MV-4-11 (cell line): Measurements from ENCODE around the gene ABTB2.

Experiments used
- DNase-seq: peaks from one replicate; lab custom pipeline; 2025; lab: John Stamatoyannopoulos, UW

Gene ABTB2

DNA sequence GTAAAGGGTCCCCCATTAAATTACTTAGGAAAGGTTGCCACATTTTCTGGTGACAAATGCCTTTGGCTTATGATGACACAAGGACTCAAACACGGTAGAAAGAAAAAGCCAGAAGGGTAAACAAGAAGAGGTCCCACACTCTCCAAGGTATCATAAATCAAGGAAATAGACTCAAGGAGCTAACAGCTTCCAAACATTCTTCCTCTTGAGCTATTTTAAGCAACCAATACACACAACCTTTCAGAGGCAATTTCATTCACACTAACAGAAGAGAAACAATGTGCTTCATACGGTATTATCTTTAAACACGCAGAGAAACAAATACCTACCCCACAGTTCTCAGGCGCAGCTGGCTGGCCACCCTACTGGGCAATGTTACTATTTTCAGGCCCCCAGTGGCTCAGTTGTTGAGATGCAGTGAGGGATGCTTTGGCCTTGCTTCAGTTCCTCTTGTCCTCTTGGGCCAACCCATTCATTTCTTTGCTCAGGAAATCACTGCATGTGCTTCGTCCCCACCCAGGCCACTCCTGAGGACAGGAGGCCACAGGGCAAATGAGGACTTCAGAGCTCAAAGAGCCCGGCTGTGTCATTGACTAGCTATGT lies 15.8 kb downstream of the ABTB2 start:
- DNase-seq: no peak

DNA sequence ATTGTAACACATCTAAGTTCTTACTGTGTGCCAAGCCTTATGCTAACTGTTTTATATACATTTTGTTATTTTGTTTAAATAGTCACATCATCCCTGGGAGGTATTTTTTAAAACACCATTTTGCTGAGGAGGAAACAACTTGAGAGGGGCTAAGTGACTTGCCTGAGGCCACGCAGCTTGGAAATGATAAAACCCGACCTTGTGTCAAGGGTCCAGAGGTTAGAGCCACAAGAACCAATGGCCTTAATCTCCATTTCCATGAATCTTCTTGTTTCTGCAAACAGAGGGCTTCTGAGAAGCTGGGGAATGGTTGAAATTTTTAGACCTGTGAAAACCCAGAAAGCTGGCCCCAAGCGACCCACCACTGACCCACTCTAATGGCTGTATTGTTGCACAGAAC lies 16.7 kb downstream of the ABTB2 start:
- no peak for DNase-seq

DNA sequence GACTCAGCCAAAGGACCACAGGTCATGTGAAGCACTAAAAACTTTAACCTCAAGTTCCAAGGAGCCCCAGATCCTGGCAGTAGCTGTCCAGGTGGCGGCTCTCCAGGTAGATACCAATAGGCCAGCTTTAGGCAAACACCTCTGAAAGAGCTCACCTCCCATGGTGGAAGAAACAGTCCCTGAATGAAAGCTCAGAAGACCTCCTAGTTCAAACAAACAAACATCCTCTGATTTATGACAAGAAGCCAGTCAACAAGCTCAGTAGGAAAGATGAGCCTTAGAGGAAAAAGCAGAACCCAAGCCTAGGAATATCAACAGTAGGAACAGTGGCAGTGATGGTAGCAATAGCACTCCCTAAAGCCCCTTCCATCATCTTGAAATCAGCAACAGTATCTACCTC lies 17.2 kb downstream of the ABTB2 start:
- DNase-seq: no peak

DNA sequence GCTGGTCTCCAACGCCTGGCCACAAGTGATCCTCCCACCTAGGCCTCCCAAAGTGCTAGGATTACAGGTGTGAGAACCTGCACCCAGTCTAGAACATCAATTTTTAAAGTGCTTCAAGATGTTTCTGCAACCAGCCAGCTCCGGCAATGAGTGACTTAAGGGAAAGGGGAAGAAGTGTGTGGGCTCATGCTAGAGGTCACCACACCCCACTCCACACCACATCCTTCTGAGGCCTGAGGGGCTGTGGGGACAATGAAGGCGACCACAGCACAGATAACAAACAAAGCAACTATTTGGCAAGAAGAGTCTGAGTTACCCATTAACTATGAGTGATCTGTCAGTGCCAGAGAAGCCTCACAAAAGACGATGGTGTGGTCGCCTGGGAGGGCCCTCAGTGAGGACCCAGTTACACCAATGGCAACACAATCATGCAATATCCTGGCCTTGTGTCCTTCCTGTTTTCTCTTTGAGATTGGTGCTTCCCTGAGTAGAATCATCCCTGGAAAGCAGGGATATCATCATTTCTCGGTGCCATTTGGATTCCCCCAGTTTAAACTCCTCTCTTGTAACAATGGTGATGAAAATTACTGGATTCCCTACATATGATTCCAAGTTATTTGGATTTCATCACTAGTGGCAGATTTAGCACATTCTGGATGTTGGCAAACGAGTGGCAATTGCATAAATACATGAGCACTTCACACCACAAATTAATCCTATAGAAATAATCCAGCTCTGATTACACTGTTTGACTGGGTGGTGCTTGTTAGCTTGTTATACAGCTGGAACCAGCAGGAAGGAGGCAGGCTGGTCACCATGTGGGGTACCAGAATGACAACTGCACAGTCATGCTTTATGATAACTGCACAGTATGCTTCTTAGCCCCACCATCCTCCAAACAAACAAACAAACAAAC lies 18.4 kb downstream of the ABTB2 start:
- DNase-seq: peak; percentile 88

DNA sequence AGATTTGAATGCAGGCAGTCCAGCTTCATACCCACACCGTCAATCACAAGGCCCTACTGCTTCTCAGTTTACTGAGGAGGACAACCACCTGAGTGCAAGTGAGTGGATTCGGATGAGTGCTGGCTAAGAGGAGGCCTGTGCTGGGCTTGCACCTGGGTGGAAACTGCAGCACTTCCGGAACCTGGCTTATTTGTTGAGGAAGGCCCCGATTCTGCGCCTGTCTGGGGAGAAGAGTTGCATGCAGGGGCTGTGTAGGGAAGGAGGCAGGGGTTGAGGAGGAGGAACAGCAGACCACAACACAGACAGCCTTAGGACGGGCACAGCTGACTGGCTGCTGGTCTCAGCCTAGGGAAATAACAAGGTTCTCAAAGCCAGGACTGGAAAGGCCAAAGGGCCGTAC lies 20.8 kb downstream of the ABTB2 start:
- no peak for DNase-seq

DNA sequence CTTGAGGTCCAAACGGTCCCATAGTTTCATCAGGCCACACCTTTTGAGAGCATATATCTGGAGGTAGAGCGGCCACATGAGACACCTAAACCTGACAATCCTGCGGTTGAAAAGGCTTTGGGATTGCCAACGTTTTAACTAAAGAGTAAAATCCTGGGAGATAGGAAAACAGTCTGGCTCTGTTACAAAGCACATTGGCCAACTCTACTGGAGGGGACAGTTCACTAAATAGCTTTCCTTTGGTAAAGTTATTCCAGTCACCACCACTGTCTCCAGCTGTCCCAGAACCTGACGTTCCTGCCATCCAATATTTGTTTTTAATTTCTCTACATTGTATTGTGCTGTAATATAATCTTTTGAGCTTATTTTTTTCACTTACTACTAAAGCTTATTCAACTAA lies 22.0 kb downstream of the ABTB2 start:
- no peak for DNase-seq

DNA sequence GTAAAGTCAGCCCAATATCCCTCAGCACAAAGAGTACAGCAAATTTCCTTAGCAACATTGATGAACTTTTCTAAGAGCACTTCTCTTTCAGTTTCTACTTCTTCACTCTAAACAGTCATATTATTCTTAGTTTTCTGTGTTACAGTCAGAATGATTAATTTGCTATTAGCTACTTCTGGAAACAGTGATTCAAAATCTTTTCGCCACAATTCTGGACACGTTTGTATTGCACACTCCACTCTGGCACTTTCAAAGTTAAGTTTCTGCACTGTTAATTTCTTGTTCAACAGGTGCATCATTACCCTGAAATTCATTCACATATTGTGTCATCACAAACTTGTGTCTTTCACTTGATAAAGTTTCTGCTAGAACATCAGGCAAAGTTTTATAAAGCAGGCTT lies 22.5 kb downstream of the ABTB2 start:
- DNase-seq: no peak

DNA sequence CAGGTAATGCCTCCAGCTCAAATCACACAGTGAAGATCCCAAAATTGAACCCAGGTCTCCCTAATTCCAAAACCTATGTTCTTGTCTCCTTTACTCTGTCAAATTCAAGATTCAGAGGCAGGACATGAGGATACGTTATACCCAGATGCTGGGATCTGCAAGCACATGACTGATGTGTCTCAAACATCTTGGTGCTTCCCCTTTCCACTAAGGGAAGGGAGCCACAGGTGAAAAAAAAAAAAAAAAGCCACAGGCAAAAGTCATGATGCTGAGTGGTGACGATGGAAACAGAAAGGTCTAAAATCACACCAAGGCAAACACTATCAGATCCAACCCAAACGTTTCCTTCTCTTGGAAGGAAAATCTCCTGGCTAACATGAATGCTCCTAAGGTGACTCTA lies 24.0 kb downstream of the ABTB2 start:
- DNase-seq: no peak

DNA sequence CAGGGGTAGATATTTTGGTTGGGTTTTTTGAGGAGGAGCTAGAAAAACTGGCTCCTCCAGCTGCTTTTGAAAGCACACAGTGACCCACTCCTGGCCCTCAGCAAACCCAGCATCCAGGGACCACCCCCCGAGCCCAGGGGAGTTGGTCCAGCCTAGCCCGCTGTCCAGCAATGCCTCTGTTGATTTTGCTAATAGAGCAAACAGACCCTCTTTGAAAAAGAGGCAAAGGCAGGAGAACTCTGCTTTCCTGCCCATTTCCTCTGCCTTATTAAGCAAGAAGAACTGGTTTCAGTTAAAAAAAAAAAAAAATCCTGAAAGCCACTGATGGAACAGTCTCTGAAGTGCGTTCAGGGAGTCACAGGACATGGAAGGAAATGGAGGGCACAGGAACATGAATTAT lies 25.3 kb downstream of the ABTB2 start:
- DNase-seq: no peak

DNA sequence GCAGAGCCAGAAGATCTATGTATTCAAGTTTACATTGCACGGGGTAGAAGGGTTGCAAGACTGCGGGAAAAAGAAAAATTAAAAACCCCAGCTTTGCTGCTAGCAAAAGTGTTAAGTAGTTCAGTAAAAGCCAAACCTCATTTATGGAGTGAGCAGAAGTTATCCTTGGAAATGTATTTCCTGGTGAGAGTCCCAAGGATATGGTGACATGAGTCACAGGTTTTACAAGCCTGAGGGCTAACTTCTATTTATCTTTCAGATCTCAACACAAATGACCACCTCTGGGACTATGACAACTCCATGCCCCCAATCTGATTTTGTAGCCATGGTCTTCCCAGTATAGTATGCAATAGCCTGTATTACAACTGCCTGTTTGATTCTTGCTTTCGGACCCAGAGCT lies 26.1 kb downstream of the ABTB2 start:
- no peak for DNase-seq

DNA sequence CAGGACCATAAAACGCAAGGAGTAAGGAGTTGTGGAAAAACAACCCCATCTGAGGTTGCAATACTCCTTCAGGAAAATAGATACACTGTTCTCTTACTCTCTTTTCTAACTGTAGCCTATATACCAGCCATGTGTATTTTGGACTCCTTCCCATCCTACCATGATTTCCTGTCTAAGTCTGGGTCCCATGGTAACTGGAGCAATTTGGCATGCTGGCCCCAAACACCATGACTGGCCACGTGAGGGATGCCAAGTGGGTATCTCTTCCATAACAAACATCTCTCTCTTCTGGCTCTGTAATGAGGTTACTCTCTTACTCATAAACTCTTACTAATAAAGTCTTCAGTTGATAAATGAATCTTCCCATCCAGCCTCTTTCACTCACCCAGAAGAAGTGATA lies 26.5 kb downstream of the ABTB2 start:
- DNase-seq: no peak

DNA sequence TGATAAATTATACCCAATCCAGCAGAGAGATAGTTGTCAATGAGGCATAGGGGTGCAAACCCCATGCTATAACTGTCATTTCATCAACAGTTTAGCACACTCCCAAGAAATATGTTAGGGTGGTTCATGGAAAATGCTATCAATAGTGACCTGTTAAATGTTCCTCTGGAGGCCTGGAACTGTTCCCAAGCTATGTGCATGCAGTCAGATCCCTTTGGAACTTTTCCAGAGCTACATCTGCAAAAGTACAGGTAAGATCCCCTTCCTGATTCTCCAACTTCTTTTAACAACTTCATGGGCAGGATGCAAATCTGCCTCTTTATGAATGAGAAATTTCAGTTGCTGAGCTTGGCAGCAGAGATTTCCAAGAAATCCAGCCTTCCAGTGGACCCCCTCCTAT lies 27.2 kb downstream of the ABTB2 start:
- no peak for DNase-seq

DNA sequence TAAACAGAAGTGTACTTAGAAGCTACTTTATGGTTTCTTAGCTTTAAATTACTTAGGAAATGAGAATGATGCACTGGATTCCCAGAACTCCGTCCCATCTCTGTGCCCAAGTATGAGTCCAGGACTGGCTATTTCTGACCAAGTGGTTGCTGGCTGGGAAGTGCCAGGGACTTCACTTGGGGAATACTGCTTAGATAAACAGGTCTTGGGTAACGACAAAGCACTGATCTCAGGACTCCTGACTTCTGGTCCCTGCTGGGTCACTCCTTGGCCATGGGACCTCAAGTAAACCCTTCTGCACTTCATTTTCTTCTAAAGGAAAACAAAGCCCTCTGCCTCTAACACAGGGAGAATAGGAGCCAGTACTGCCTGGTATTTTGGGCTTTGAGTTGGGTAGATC lies 27.9 kb downstream of the ABTB2 start:
- no peak for DNase-seq

DNA sequence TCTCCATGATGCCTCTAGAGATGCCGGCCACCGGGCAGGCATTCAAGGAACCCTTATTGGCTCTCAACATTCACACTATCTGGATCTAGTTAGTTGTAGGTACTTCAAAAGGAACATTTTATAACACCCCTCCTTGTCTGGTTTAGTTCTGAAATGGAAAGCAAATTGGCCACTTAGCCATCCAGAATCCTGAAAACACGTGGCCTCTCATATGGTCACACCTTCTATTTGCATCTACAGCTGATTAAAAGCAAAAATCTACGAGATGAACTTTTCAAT lies 29.2 kb downstream of the ABTB2 start:
- no peak for DNase-seq

DNA sequence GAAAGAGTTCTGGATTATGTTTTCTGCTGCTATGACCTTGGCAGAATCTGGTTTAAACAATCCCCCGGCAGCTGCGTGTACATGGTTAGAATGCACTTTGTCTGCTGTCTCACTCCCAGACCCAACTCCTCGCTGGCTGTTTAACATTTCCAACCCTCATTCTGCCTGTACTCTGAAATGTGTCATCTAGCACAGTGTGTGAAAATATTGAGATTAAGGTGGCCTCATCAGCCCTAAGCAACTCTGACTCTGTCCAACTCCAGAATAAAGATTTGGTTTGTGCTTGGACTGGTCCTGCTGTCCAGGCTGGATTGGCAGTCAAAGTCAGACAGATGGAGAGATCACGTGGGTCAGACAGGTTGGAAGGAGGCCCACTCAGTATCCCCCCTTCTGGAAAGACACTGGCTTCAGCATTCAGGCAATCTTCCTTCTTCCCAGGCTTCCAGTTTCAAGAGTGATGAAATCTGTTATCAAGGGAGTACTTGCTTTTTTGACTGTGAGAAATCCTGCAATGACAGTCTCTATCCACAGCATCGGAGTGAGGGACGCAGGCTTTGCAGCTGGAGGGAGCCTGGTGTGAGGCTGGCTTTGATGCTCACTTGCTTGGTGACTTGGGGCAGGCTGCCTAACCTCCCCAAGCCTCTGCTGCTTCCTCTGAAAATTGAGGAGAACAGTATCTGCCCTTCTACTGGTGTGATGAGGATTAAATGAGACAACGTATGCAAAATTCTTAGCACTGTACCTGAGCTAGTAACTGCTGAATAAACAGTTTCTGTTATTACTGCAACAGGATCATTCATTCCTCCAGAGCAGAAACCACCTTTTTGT lies 29.8 kb downstream of the ABTB2 start:
- DNase-seq: no peak

DNA sequence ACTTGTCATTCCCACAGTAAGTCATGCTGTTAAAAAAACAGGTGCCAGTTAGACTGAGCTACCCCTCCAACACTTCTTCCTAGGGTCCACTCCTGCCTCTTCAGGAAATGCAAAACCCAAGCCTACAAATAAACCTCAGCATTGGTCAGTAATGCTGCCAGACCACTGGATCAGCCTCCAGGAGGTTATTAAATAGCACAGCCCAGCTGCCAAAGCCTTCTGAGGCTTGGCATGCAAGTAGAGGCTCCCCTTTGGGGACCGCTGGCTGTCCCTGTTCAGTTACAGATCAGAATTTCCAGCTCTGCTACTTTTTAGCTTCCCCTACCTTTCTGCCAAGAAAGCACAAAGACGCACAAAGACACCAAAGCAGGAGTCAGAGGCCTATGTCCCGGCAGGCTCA lies 33.3 kb downstream of the ABTB2 start:
- no peak for DNase-seq

DNA sequence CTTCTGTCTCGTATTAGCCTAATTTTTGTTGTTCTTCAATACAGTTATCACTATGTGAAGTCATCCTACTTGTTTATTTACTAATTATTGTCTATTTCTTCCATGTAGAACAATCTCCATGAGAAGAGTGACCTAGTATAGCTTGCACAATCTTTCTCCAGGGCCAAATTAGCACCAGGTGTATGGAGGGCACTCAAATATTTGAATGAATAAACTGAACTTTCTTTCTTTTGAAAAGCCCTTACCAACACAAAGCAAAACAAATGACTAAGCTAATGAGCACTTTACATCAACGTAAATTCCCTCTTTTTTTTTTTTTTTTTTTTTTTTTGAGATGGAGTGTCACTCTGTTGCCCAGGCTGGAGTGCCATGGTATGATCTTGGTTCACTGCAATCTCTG lies 34.2 kb downstream of the ABTB2 start:
- DNase-seq: no peak

DNA sequence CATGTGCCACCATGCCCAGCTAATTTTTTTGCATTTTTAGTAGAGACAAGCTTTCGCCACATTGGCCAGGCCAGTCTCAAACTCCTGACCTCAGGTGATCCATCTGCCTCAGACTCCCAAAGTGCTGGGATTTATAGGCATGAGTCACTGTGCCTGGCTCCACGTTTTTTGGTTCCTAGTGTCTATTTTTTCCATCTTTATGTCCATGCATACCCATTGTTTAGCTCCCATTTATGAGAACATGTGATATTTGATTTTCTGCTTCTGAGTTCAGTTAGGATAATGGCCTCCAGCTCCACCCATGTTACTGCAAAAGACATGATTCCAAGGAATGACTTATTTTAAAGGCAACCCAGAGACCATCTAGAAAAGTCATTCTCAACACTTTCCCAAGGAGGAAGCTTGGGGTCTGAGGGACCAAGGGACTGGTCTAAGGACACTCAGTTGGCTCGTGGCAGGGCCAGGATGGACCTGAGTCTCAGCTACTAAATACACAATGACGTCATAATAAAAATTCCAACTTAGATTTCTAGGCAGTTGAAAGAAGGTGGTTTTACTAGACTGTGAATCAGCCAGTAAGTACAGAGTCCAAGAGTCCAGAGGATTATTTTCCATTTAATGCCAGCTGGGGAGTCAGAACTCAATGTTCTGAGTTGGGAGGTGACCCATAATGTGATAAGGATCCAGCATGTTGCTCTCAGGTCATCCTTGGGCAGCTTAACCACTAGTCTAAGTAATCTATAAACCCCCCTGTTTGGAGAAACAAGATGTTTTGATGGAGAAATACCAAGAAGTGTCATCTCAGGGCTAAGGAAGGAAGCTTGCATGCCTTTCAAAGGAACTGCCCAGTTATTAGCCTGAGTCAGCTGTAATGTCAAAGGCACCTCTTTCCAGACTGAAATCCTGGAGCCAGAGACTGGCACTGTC lies 39.4 kb downstream of the ABTB2 start:
- DNase-seq: no peak

DNA sequence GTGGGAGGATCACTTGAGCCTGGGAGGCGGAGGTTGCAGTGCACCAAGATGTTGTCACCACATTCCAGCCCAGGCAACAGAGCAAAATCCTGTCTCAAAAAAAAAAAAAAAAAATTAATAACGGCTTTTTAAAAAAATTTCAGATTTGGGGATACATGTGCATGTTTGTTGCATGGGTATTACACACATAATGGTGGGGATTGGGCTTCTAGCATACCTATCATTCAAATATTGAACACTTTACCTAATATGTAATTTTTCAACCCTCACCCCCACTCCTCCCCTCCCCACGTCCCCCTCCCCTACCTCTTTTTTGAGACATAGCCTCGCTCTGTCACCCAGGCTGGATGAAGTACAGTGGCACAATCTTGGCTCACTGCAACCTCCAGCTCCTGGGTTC lies 40.1 kb downstream of the ABTB2 start:
- no peak for DNase-seq

DNA sequence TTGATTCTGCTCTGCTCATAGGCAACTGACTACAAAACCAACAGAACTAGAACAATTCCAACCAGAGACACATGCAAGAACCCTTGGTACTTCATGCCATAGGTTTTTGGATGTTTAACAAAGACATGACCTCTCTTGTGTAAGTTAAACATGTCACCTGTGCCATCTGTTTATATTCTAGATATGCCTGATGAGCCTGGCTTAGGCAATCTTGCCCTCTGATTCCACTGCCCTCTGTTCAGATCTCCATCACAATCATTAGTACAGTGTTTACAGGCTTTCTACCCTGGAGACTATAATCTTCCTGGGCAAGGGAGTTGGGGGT lies 40.8 kb downstream of the ABTB2 start:
- no peak for DNase-seq

DNA sequence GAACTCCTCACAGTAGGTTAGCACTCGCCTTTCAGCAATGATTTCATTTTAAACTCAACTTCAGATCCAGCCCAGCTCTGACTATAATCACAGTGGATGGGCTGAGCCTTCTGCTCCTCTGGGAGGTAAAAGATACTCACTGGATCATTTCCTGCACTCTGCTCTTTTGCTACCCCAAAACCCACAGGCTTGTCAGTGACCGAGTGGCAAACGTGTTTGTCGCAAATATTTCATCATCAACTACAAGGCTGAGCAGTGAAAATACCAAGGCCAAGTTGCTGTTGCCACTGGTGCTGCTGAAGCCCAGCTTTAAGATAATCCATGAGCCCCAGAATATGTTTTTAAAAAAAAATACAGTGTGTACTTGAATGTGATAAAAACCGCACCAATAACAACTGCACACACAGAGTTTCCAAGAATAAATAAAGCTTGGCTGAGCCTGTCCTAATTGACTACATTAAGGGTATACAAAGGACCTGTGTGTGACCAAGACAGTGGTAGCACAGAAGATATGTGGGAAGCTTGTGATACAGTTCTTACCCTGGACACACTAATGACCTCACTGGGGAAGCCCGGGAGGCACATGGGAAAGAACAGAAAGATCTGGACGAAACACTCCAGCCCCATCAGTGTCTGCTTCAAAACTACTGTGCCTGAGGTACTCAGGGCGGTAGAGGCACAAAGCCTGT lies 41.3 kb downstream of the ABTB2 start:
- peak; percentile 66 for DNase-seq

DNA sequence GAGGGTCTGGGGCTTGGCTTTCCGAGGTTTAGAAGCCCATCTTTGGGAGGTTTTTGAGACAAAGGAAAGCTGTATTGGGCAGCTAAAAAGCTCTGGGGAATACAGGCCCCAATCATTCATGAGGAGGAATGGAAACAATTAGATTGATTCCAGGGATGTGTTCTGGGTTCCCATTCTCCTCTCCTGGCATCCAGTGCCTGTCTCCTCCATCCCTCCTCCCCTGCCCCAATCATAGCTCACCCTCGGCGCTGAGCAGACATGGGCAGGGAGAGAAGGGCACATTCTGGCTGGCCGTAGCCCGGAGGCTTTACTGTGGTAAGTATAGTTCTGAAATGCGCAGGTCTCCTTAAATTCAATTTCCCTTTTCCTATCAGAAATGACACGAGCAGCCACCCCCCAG lies 42.4 kb downstream of the ABTB2 start:
- no peak for DNase-seq
